Caki2 (cell line): ENCODE results near the gene ZNF385C. TPM values are rescaled to one million over a fixed set of nuclear protein-coding genes. Genes with fewer than 3 reads are reported as not detected.

Source experiments
- DNase-seq: peaks from one replicate; pipeline ENCODE4 v3.0.0-alpha.2; 2015; ENCODE audit warnings: low read depth
- in situ Hi-C: cut with HindIII; loops from 2 replicates; pipeline ENCODE4 v1.10.0; 2016; ENCODE audit warnings: low sequenced_read_pairs, low pct_unique_long_range_greater_than_20kb, mixed read lengths
- total RNA-seq: library from RNA; depleted of rRNA; stranded (reverse); fragments of >200 nt; shearing (Covaris generic); gene quantifications from 2 replicates; pipeline ENCODE4 v1.2.3, GENCODE V29; 2014; ENCODE audit warnings: low replicate concordance

ZNF385C gene
- total RNA-seq, 1 experiment from 2014 or later = not detected

DNA sequence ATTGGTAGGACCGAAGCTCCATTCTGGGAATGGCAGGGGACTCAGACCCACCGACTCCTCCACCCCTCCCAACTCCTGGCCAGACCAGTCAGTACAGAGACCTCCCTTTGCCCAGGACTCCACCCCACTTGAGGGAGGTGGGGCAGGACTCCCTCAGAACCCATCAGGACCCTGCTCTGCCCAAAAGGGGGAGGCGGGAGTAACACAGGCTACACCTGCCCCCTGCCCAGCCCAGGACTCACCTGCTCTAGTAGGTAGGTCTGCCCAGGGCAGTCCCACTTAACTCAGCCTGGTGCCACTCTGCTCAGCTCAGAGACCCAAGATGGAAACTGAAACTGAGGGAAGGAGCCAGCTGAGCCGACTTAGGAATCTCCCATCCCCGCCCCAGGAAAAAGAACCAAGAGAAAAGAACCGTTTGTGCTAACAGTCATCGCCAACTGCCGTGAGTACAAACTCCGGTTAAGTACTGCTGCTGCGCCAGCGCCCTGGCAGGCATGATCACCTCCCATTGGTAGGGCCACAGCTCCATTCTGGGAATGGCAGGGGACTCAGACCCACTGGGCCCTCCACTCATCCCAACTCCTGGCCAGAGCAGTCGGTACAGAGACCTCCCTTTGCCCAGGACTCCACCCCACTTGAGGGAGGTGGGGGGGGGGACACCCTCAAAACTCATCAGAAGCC is 13.7 kb upstream of the ZNF385C start:
- in situ Hi-C loops = no loop called here
- DNase-seq = peak; percentile 49

DNA sequence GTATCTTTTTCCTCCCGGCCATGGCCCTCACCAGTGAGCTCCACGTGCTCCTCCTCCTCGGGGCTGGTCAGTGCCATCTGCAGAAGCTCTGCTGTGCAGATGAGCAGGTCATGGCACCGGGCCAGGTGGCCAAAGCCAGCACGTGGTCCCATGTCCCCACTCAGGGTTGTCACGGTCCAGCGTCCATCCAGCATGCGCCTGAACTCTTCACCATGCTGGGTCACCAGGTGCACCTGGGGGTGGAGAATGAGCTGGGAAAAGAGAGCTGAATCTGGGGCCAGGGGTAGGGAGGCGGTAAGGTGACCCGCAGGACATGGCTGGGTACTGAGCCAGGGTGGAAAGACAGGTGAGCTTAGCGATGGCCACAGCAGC is 13.0 kb upstream of the ZNF385C start:
- no peak for DNase-seq
- in situ Hi-C loops = no loop called here

DNA sequence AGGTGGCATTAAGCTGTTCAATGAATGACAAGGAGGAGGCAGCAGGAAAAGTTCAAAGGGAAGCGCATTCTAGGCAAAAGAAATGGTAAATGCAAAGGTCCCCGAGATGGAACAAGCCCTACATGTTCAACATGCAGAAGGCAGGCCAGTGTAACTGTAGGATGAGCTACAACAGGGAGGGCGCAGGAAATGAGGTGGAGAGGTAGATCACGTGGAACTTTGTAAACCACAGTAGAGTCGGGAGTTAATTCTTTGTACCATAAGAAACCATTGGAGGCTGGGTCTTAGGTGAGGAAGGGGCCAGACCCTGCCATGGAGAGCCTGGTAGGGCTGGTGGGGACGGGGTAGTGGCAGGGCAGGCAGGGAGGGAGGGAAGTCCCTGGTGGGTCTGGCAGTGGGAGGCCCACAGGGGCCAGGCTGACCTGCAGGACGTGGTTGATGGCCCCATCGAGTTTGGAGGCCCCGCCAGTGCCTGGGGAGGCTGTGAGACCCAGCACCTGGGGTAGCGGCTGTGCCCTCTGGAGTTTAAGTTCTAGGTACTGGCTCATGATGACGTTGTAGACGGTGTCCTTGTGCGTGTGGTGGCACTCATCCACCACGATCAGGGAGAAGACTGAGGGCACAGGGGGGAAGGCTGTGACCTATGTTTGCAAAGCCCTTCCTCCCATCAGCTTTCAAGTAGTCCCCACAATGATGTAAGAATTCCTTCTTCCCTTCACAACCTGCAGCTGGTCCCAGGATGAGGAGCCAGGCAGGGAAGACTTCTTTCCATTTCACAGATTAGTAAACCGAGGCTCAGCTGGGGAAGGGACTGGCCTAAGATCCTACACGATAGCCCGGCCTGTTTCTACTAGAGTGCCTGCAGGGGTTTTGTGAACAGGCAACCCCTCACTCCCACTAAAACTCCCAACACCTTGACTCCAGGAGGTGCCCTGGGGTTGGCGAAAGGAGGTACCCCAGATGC is 12.3 kb upstream of the ZNF385C start:
- DNase-seq = no peak
- in situ Hi-C loops = no loop called here

GRCh38 chr17:42109086-42109485 is 10.8 kb upstream of the ZNF385C start:
- no peak for DNase-seq
- in situ Hi-C loops = no loop called here

GRCh38 chr17:42107597-42108576 is 9.6 kb upstream of the ZNF385C start:
- in situ Hi-C loops = no loop called here
- DNase-seq = no peak

- DNase-seq = no peak
- in situ Hi-C loops = no loop called here
Measured at GRCh38 chr17:42107124-42107523, 8.9 kb upstream of the ZNF385C start.

- no peak for DNase-seq
- in situ Hi-C loops = no loop called here
Measured at GRCh38 chr17:42106009-42106408, 7.7 kb upstream of the ZNF385C start.

DNA sequence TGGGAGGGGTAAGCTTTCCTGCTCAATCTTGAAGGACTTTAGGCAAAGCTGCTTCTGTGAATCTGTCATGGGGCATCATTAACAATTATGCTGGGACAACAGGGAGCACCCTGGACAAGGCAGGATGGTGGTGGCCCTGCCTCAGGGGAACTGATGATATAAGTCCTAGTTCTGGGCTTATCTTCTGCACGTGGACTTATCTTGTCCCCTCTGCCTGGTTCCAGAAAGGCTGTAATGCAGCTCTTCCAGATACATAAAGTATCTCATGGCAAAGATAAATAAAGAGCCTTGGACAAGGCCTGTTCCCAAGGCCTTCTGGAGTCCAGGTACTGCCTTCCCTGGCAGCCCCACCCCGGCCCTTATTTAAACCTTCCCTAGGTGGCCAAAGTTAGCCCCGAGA is 6.0 kb upstream of the ZNF385C start:
- in situ Hi-C loops = no loop called here
- DNase-seq = no peak

GRCh38 chr17:42103221-42103954 is 5.1 kb upstream of the ZNF385C start:
- no peak for DNase-seq
- in situ Hi-C loops = no loop called here

DNA sequence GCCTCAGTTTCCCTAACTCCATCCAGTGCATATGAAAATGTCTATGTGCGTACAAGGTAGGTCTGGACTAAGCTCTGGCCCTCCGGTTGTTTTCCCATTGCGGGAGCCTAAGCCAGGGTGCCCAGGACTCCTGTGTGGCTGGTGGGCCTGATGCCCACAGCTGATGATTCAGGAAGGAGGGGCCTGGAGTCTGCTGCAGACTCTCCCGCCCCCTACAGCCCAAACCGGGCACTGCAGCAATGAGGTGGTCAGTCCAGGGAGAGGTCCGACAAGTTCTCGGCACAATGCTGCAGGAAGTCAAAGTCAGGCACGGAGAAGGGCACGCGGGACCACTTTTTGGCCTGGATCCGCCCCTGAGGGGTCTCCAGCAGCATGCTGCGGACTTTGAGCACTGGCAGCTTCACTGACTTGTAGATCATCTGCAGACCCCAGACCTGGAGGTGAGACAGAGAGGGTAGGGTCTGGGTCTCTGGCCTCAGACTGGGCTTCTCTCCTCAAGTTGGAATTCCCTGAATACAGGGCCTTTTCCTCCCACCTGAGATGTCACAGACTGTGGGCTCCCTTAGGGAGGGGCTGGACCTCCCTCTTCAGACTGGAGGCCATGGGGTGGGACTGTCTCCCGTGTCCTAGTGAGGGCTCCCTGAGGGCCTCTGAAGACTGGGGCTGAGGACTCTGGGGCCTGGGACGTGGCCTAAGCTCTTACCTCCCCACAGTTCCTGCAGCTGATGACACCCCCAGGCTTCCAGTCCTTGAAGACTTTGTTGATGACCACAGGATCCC is 3.4 kb upstream of the ZNF385C start:
- in situ Hi-C loops = no loop called here
- DNase-seq = peak; percentile 34

DNA sequence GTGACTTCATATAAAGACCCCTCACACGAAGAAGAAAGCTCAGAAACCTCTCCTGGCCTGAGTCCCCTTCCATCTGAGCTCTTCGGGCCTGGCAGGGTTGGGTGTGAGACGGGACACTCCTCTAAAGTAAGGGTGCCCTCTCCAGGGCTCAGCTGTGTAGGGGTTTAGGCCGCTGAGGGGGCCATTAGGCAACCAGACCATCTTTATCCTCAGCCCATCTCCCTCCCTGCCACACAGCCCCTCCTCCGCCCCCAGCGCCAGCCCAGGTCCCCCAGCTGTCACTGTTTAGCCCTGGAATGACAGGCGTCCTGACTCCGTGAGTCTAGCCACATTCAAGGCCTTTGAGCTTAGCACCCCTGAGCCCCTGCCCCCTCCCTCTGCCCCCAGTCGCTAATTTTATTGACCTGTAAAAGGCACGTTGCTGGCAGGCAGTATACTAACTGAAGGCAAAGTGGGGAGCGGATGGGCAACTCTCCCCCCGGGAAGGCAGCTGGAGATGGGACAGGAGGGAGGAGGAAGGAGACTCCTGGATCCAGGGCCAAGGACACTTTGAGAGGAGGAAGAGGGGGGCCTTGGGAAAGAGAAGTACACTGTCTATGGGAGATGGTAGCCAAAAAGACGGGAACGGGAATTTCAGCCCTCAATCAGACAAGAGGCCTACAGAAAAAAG is 592 bp upstream of the ZNF385C start:
- DNase-seq = no peak
- in situ Hi-C loops = no loop called here

- in situ Hi-C loops = no loop called here
- DNase-seq = no peak
Measured at GRCh38 chr17:42096360-42097111, 1.7 kb downstream of the ZNF385C start.

- in situ Hi-C loops = no loop called here
- DNase-seq = no peak
Measured at GRCh38 chr17:42094375-42095069, 3.8 kb downstream of the ZNF385C start.

DNA sequence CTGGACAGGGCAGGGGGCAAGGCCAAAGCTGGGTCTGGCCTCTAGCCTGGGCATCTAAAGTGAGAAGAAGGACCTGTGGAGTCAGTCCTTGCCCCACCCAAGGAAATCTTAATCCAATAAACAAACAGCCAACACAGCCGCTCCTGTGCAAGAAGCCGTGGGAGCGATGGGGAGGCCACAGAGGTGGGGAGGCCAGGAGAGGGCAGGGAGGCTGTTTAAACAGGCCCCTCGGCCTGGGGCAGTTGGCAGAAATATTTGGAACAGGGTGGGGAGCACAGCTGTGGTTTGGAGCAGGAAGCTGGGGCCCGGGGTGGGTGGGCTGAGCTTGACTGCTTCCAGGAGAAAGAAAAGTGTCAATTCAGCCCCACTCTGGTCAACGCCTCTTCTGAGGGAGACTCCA is 5.3 kb downstream of the ZNF385C start:
- in situ Hi-C loops = no loop called here
- no peak for DNase-seq

DNA sequence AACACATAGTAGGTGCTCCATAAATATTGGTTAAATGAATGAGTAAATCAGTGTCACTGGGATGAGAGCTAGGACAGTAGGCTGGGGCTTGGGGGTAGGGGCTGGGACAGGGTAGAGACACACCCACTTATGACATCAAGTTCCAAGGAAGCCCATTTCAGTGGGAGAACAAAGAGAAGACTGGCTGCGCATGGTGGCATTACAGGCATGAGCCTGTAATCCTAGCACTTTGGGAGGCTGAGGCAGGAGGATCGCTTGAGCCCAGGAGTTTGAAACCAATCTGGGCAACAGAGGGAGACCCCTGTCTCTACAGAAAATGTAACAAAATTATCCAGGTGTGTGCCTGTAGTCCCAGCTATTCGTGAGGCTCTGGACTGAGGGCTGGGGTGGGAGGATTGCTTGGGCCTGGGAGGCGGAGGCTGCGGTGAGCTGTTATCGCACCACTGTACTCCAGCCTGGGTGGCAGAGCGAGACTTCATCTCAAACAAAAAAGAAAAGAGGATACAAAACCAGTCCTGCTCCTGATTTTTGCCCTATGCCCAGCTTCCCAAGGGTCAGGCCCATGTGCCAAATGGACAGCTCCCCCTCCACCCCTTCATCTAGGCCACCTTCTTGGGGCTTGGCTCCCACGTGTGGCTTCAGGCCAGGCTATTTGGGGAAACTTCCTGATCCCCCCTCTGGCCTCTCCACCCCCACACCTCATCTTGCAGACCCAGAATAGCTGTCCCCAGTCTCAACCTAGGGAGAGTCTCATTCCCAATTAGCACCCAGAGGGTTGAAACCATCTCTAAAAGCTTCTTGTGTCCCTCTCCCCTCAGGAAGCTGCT is 7.1 kb downstream of the ZNF385C start:
- in situ Hi-C loops = no loop called here

More for the DNA sequence above, 7.1 kb downstream of the ZNF385C start:
- DNase-seq = no peak
